Suprapubic skin (tissue), 4 donors: ENCODE data around the gene JMJD1C. TPM values are rescaled to one million over a fixed set of nuclear protein-coding genes. Genes with fewer than 3 reads are reported as not detected.

ENCODE experiments used
- DNase-seq, 2 donors: peaks; one replicate each; pipeline ENCODE4 v3.0.0-alpha.2; 2019; ENCODE audit warnings: low spot score in 2 of 2
- H3K27ac ChIP-seq: fragments of 200-600 bp; sonication (generic); one replicate; pipeline ENCODE4 v1.5.1; 2019
- H3K27me3 ChIP-seq: fragments of 200-600 bp; sonication (generic); one replicate; pipeline ENCODE4 v1.5.1; 2019
- H3K36me3 ChIP-seq: fragments of 200-600 bp; sonication (generic); one replicate; pipeline ENCODE4 v1.5.1; 2019
- H3K4me1 ChIP-seq: fragments of 200-600 bp; sonication (generic); one replicate; pipeline ENCODE4 v1.5.1; 2019
- H3K4me3 ChIP-seq: fragments of 200-600 bp; sonication (generic); one replicate; pipeline ENCODE4 v1.5.1; 2019; ENCODE audit warnings: mild to moderate bottlenecking
- H3K9me3 ChIP-seq: fragments of 200-600 bp; sonication (generic); one replicate; pipeline ENCODE4 v1.5.1; 2019
- CTCF ChIP-seq, 2 donors: fragments of 200-600 bp in 1 of 2; fragments of 450-650 bp in 1 of 2; sonication (generic) in 1 of 2; IDR thresholded peaks; one replicate each; pipeline ENCODE4 v1.5.1; 2016 to 2019; ENCODE audit warnings: antibody characterized with exemption in 2 of 2, mild to moderate bottlenecking in 1 of 2, moderate library complexity in 1 of 2
- EP300 ChIP-seq: sonication (generic); formaldehyde crosslinking; IDR thresholded peaks from one replicate; pipeline ENCODE4 v1.6.1; 2017; ENCODE audit warnings: antibody characterized with exemption
- POLR2A ChIP-seq, 2 donors: fragments of 450-650 bp; IDR thresholded peaks; one replicate each; pipeline ENCODE4 v1.6.1; 2017; ENCODE audit warnings: antibody characterized with exemption in 2 of 2, mild to moderate bottlenecking in 2 of 2, moderate library complexity in 2 of 2
- POLR2AphosphoS5 ChIP-seq, 3 donors: sonication (generic); formaldehyde crosslinking; IDR thresholded peaks; one replicate each; pipeline ENCODE4 v1.6.1; 2017; ENCODE audit warnings: antibody characterized with exemption in 3 of 3
- WGBS: methylation state at CpG from one replicate; pipeline ENCODE4 v1.1.5; 2018; 5-methylcytosine and 5-hydroxymethylcytosine counted together
- total RNA-seq, 4 donors: library from RNA; depleted of rRNA; stranded (reverse); fragments of >200 nt; gene quantifications; one replicate each; pipeline ENCODE4 v1.1.0, GENCODE V29; 2016

The JMJD1C gene
- total RNA-seq, 4 donors from 2014 or later, result 78.6 to 127 (median 97.5) TPM

- Histone ChIP-seq H3K4me1 (peaks cover 11% of the 10 kb centered on the region), H3K27ac (no peak overlapping the region), H3K9me3 (no peaks in the 10 kb centered on the region), H3K36me3 (peaks cover 39% of the 10 kb centered on the region), H3K27me3 (no peaks in the 10 kb centered on the region), H3K4me3 (no peak overlapping the region)
- WGBS, result 87% methylated on average over 4 of the region's 4 CpGs
- DNase-seq, result no peak
- TF ChIP-seq EP300 (no peak), POLR2A (IDR thresholded peaks at IDR 0.05) (no peak), POLR2AphosphoS5 (IDR thresholded peaks at IDR 0.05) (no peak), CTCF (IDR thresholded peaks at IDR 0.05) (no peak)
Observed at GRCh38 chr10:63150745-63151144, 315.0 kb downstream of the JMJD1C start.

- no peak overlapping the region for H3K27ac ChIP-seq
- DNase-seq, result no peak
- H3K4me3 ChIP-seq, result no peak overlapping the region
- TF ChIP-seq POLR2A (IDR thresholded peaks at IDR 0.05) (no peak), POLR2AphosphoS5 (IDR thresholded peaks at IDR 0.05) (no peak), EP300 (no peak), CTCF (IDR thresholded peaks at IDR 0.05) (no peak)
- H3K4me1 ChIP-seq, result peaks cover 17% of the 10 kb centered on the region
- no peaks in the 10 kb centered on the region for H3K9me3 ChIP-seq
- peaks cover 12% of the 10 kb centered on the region for H3K36me3 ChIP-seq
- no peaks in the 10 kb centered on the region for H3K27me3 ChIP-seq
Observed at GRCh38 chr10:63146503-63146902, 319.3 kb downstream of the JMJD1C start.

- TF ChIP-seq CTCF (IDR thresholded peaks at IDR 0.05), result no peak
- no peak for TF ChIP-seq POLR2A (IDR thresholded peaks at IDR 0.05)
- no peak for TF ChIP-seq POLR2AphosphoS5 (IDR thresholded peaks at IDR 0.05)
- no peak for TF ChIP-seq EP300
- Histone ChIP-seq H3K27me3 (no peaks in the 10 kb centered on the region), H3K36me3 (peaks cover 10% of the 10 kb centered on the region), H3K9me3 (no peaks in the 10 kb centered on the region), H3K27ac (no peak overlapping the region), H3K4me1 (peaks cover 17% of the 10 kb centered on the region), H3K4me3 (no peak overlapping the region)
- DNase-seq, result no peak
Observed at GRCh38 chr10:63145782-63146181, 320.0 kb downstream of the JMJD1C start.

GRCh38 chr10:63143987-63144386, 321.8 kb downstream of the JMJD1C start:
- Histone ChIP-seq H3K4me1 (peaks cover 17% of the 10 kb centered on the region), H3K4me3 (no peak overlapping the region), H3K27me3 (no peaks in the 10 kb centered on the region), H3K9me3 (no peaks in the 10 kb centered on the region), H3K27ac (no peak overlapping the region), H3K36me3 (peaks cover 9% of the 10 kb centered on the region)
- WGBS, result 58% methylated on average over 5 of the region's 5 CpGs
- TF ChIP-seq EP300 (no peak), CTCF (IDR thresholded peaks at IDR 0.05) (no peak), POLR2A (IDR thresholded peaks at IDR 0.05) (no peak), POLR2AphosphoS5 (IDR thresholded peaks at IDR 0.05) (no peak)
- no peak for DNase-seq

GRCh38 chr10:63142136-63142535, 323.6 kb downstream of the JMJD1C start:
- Histone ChIP-seq H3K36me3 (peaks cover 6% of the 10 kb centered on the region), H3K9me3 (no peaks in the 10 kb centered on the region), H3K4me3 (no peak overlapping the region), H3K27ac (no peak overlapping the region), H3K27me3 (no peaks in the 10 kb centered on the region), H3K4me1 (peaks cover 22% of the 10 kb centered on the region)
- 90% methylated on average over 6 of the region's 6 CpGs for WGBS
- TF ChIP-seq POLR2A (IDR thresholded peaks at IDR 0.05) (no peak), CTCF (IDR thresholded peaks at IDR 0.05) (no peak), POLR2AphosphoS5 (IDR thresholded peaks at IDR 0.05) (no peak), EP300 (no peak)
- DNase-seq, result no peak
